GM18868 (cell line): ENCODE results near the gene COX4I1.
"Not testable (repeated sequence)": the region's sequence is repeated elsewhere in the genome, so short reads cannot be mapped to it uniquely, and the experiment has no call there.

ENCODE experiments used
- ATAC-seq: cut with Tn5 transposase; IDR thresholded peaks from one replicate; pipeline ENCODE4 v1.9.1; 2021; ENCODE audit warnings: mild to moderate bottlenecking, moderate library complexity; ENCODE audit not compliant: unreplicated experiment

COX4I1 gene

GRCh38 chr16:85821390-85822135, 22.1 kb downstream of the COX4I1 start:
- ATAC-seq: no peak

DNA sequence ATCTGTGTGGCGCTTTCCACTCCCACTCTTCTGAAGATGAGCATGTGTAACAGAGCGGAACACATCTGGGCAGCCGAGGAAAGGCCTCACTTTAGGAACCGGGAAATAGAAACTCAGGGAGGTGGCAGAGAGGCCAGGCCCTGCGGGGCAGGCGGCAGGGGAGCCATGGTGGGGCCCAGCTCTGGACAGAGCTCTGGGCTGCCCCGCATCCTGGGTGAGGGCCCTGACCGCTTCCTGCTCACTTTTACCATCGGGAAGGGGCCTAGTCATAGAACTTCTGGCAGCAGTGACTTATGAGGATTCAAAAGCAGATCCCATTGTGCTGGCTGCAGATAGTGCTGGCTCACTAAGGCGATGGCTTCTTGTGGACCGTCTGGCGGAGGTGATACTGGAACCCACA, 22.6 kb downstream of the COX4I1 start:
- ATAC-seq: no peak

DNA sequence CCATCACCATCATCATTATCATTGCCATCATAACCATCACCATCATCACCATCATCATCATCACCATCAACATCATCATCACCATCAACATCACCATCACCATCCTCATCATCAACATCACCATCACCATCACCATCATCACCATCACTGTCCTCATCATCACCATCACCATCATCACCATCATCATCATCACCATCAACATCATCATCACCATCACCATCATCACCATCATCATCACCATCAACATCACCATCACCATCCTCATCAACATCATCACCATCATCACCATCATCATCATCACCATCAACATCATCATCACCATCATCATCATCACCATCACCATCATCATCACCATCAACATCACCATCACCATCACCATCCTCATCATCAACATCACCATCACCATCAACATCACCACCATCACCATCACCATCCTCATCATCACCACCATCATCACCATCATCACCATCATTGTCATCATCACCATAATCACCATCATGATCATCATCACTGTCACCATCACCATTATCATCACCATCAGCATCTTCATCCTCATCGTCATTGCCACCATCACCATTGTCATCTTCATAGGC, 23.9 kb downstream of the COX4I1 start:
- no peak for ATAC-seq

GRCh38 chr16:85824161-85825135, 25.0 kb downstream of the COX4I1 start:
- ATAC-seq: no peak

DNA sequence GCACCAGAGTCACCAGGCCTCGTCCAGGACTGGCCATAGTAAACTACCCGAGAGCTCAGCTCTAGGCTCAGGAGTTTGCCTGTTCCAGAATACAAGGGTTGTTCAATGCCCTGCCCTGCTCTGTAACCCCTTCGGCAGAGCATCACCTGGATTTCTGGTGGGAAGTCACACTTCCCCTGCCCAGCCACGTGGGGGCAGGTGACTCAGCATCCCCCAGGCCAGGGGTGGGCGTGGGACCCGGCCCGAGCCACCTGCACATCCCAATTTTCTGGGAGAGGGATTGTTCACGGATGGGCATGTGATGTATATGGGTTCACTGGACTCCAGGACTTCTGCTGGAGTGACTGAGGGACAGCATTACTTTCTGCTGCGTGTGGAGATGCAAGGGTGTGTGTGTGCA, 25.8 kb downstream of the COX4I1 start:
- ATAC-seq: no peak

GRCh38 chr16:85826686-85827247, 27.3 kb downstream of the COX4I1 start:
- no peak for ATAC-seq

GRCh38 chr16:85828166-85828565, 28.7 kb downstream of the COX4I1 start:
- no peak for ATAC-seq

- no peak for ATAC-seq
Observed at GRCh38 chr16:85829171-85829719, 29.8 kb downstream of the COX4I1 start.

GRCh38 chr16:85829751-85830445, 30.4 kb downstream of the COX4I1 start:
- ATAC-seq: no peak

GRCh38 chr16:85830821-85831220, 31.3 kb downstream of the COX4I1 start:
- no peak for ATAC-seq

DNA sequence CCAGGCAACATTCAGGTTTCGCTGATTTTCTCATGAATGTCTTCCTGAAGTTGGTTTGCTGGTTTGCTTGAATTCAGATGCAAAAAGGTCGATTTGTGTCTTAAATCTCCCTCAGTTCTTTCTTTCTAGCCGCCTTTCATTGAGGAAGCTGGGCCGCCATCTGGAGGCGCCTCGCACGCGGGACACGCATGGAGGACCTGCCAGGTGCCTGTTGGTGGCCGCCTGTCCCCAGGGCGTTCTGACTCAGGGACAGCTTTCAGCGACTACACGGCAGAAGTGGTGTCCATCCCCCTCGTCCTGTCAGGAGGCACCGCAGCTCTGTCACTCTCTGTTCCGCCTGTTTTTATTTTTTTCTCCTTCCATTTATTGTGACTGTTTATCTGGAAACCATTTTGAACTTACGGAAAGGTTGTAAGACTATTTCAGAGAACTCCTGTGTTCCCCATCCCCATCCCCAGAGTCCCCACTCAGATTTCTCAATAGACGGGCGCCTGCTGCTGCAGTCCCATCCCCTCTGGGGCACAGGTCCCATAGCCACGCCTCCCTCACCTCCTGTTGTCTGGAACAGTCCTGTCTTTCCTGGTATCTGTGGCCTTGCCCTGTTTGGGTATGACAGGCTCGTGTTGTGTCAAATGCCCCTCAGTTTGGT, 33.2 kb downstream of the COX4I1 start:
- no peak for ATAC-seq

DNA sequence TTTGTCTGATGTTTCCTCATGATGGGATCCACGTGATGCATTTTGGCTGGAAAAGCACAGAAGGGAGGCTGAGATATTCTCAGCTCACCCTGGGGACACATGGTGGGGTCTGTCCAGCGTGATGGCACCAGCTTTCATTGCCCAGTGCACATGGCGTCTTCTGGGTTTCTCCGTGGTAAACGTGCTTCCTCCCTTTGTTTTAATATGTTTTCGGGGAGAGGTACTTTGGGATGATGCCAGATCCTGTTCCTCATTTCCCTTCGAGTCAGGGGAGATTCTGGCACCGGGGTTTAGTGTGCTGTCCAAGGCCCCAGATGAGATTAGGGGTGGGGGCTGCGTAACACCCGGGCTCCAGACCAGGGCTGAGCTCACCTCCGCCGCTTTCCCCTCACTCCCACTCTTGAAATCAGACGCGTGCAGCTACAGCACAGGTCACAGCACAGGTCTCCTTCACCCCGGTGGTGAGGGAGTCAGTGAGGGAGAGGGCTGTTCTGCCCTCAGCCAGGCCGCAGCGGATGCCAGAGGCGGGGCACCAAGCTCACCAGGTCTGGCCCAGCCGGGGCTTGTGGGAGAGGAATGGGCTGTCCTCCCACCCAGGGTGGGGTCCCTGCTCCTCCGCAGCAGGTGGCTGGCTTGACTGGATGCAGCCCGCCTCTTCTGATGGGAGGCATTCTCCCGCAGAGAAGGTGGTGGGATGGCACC, 33.9 kb downstream of the COX4I1 start:
- ATAC-seq: no peak

DNA sequence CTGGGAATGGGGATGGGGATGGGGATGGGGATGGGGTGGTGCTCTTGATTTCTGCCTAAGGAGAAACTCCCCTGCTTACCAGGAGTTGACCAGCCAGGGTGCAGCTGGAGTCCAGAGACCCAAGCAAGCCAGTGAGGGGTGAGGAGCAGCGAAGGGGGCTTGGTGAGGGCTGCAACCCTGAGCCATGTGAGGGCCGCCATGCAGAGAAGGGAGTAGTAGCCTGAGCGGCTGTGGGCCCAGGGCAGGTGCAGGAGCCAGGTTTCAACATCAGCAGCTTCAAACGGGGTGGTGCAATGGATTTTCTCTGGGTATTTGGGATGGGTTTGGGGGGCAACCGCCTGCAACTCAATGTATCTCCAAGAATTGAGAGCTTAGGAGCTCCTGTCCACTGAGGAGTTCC, 35.2 kb downstream of the COX4I1 start:
- ATAC-seq: no peak

DNA sequence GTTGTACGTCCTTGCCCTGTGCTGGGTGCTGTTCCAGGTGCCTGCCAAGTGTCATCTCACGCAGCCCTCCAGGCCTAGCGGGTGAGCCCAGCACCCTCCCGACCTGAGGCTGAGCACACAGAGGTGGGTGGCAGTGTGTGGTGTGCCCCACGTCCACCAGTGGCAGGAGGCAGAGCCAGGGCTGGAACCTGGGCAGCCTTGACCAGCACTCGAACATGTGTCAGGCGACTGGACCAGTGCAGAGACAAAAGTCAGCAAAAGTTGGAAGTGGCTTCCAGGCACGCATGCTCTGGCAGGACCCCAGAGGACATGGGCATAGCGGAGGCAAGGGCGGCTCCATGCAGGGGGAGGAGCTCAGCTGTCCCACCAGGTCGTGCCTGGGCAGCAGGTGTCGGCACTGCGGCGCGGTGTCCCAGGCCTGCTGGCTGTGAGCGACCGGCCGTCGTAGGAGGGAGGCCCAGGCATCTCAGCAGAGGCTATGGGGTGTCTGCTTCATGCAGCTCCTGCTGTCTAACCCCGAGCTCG, 35.8 kb downstream of the COX4I1 start:
- no peak for ATAC-seq

GRCh38 chr16:85835956-85836705, 36.6 kb downstream of the COX4I1 start:
- no peak for ATAC-seq

- ATAC-seq: no peak
Observed at GRCh38 chr16:85836706-85837582, 37.4 kb downstream of the COX4I1 start.

DNA sequence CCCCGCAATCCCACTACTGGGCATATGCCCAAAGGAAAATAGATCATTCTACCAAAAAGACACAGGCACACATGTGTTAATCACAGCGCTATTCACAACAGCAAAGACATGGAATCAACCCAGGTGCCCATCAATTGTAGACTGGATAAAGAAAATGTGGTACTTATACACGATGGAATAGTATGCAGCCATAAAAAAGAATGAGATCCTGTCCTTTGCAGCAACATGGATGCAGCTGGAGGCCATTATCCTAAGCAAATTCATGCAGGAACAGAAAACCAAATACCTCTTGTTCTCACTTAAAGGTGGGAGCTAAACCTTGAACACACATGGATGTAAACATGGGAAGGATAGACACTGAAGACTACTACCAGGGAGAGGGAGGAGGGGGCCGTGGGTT, 38.2 kb downstream of the COX4I1 start:
- not testable (repeated sequence) for ATAC-seq
